Globus pallidus (tissue), 1 donor: Measurements from ENCODE around the gene CDK7.
"Not testable (repeated sequence)": the region's sequence is repeated elsewhere in the genome, so short reads cannot be mapped to it uniquely, and the experiment has no call there.

Experiments used
- DNase-seq: peaks from one replicate; pipeline ENCODE4 v3.0.0-alpha.2; 2015; ENCODE audit warnings: low spot score

Gene CDK7

GRCh38 chr5:69237877-69238276 is 3.2 kb downstream of the CDK7 start:
- DNase-seq: no peak

- DNase-seq: no peak
These were observed 4.1 kb downstream of the CDK7 start for GRCh38 chr5:69238760-69239251.

GRCh38 chr5:69242215-69242927 is 7.7 kb downstream of the CDK7 start:
- DNase-seq: no peak

GRCh38 chr5:69245031-69245430 is 10.3 kb downstream of the CDK7 start:
- no peak for DNase-seq

GRCh38 chr5:69248019-69248418 is 13.3 kb downstream of the CDK7 start:
- DNase-seq: no peak

- no peak for DNase-seq
These were observed 15.9 kb downstream of the CDK7 start for GRCh38 chr5:69250593-69250992.

- no peak for DNase-seq
These were observed 17.8 kb downstream of the CDK7 start for GRCh38 chr5:69252437-69252836.

GRCh38 chr5:69255940-69256339 is 21.3 kb downstream of the CDK7 start:
- not testable (repeated sequence) for DNase-seq

- DNase-seq: no peak
These were observed 22.9 kb downstream of the CDK7 start for GRCh38 chr5:69257577-69257976.

GRCh38 chr5:69261034-69261433 is 26.3 kb downstream of the CDK7 start:
- DNase-seq: no peak

GRCh38 chr5:69265931-69266330 is 31.2 kb downstream of the CDK7 start:
- DNase-seq: no peak

GRCh38 chr5:69268899-69269298 is 34.2 kb downstream of the CDK7 start:
- no peak for DNase-seq

- no peak for DNase-seq
These were observed 36.2 kb downstream of the CDK7 start for GRCh38 chr5:69270840-69271239.

- no peak for DNase-seq
These were observed 36.7 kb downstream of the CDK7 start for GRCh38 chr5:69271376-69271775.

GRCh38 chr5:69275563-69275962 is 40.9 kb downstream of the CDK7 start:
- DNase-seq: no peak

GRCh38 chr5:69276422-69277174 is 41.9 kb downstream of the CDK7 start:
- no peak for DNase-seq

- no peak for DNase-seq
These were observed 44.8 kb downstream of the CDK7 start for GRCh38 chr5:69279517-69279916.

- DNase-seq: no peak
These were observed 46.4 kb downstream of the CDK7 start for GRCh38 chr5:69281114-69281513.

GRCh38 chr5:69284203-69284602 is 49.5 kb downstream of the CDK7 start:
- no peak for DNase-seq

GRCh38 chr5:69285448-69286116 is 50.9 kb downstream of the CDK7 start:
- DNase-seq: no peak

- DNase-seq: no peak
These were observed 53.4 kb downstream of the CDK7 start for GRCh38 chr5:69288069-69288468.

- no peak for DNase-seq
These were observed 54.0 kb downstream of the CDK7 start for GRCh38 chr5:69288688-69289087.

GRCh38 chr5:69292306-69292705 is 57.6 kb downstream of the CDK7 start:
- DNase-seq: no peak
